ENCODE results near the gene CCT8.

DNA sequence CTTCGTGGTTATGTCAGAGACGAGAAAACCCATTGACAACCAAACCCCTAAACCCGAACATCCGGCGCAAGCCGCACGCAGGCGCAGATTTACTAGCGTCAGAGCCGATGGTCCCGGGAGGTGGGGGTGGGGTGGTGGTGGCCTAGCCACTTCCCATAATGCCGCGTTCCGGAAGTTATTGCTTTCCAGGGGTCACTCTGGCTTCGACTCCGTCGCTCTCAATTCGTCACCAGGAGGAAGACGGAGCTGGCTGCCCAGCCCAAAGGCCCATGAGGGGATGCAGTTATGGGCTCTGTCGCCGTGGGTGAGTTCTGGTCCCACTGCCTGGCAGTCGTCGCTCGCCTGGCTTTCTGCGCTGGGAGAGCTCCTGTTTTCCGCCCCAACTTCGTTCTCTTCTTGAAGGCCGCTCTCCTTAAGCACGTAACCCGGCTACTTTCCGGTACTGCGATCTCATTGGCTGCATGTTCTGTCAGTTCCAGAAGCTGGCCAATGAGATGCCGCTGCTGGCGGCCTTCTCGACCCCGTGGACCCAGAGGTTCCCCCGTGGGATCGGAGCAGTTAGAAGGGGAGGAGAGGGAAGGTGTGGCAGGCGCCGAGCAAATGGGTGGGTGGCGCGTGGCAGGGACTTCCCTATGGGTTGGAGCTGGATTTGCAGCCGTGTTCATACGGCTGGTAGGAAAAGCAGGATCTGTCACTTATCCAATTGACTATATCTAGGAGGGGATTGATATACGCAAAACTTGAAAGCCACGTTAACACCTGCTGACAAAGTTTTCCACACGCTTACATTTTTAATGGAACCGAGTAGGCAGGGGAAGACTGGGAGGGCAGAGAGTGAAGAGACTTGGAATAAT is 48.7 kb downstream of the CCT8 start, which contains the start of gene USP16:
- TF ChIP-seq POLR2A (IDR thresholded peaks at IDR 0.05): no peak
- TF ChIP-seq, protein P1, sequence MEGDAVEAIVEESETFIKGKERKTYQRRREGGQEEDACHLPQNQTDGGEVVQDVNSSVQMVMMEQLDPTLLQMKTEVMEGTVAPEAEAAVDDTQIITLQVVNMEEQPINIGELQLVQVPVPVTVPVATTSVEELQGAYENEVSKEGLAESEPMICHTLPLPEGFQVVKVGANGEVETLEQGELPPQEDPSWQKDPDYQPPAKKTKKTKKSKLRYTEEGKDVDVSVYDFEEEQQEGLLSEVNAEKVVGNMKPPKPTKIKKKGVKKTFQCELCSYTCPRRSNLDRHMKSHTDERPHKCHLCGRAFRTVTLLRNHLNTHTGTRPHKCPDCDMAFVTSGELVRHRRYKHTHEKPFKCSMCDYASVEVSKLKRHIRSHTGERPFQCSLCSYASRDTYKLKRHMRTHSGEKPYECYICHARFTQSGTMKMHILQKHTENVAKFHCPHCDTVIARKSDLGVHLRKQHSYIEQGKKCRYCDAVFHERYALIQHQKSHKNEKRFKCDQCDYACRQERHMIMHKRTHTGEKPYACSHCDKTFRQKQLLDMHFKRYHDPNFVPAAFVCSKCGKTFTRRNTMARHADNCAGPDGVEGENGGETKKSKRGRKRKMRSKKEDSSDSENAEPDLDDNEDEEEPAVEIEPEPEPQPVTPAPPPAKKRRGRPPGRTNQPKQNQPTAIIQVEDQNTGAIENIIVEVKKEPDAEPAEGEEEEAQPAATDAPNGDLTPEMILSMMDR (IDR thresholded peaks at IDR 0.05): peak in 2 of 4 experiments; percentile 30 to 31

Data from prostate gland (tissue), 2 donors.